Sigmoid colon (tissue), 4 donors: ENCODE results near the gene PDE6C.

Experiments
- CTCF ChIP-seq, 4 experiments: fragments of 450-650 bp in 3 of 4; fragments of 200-600 bp in 1 of 4; IDR thresholded peaks; one replicate each; pipeline ENCODE4 v1.5.1; 2016 to 2019; ENCODE audit warnings: antibody characterized with exemption in 4 of 4, mild to moderate bottlenecking in 3 of 4, moderate library complexity in 2 of 4
- POLR2A ChIP-seq, 2 donors: fragments of 450-650 bp; IDR thresholded peaks; one replicate each; pipeline ENCODE4 v1.6.1; 2016; ENCODE audit warnings: antibody characterized with exemption in 2 of 2, mild to moderate bottlenecking in 2 of 2, moderate library complexity in 2 of 2
- POLR2AphosphoS5 ChIP-seq, 4 donors: sonication (generic); formaldehyde crosslinking; IDR thresholded peaks; one replicate each; pipeline ENCODE4 v1.6.1; 2017; ENCODE audit warnings: antibody characterized with exemption in 4 of 4

GRCh38 chr10:93565446-93565845, 46.9 kb upstream of the PDE6C start:
- TF ChIP-seq POLR2A (IDR thresholded peaks at IDR 0.05): no peak
- no peak for TF ChIP-seq CTCF (IDR thresholded peaks at IDR 0.05)
- no peak for TF ChIP-seq POLR2AphosphoS5 (IDR thresholded peaks at IDR 0.05)
